Embryonic facial prominence (tissue), 1 donor: ENCODE results near the gene AHNAK.

Source experiments
- DNase-seq: peaks from one replicate; pipeline ENCODE4 v3.0.0-alpha.2; 2016; ENCODE audit errors: extremely low spot score

AHNAK gene

GRCh38 chr11:62409831-62410230, 136.8 kb downstream of the AHNAK start:
- DNase-seq, result no peak

- DNase-seq, result no peak
Measured at GRCh38 chr11:62406034-62406433, 140.6 kb downstream of the AHNAK start.

GRCh38 chr11:62404901-62405300, 141.7 kb downstream of the AHNAK start:
- no peak for DNase-seq

- DNase-seq, result no peak
Measured at GRCh38 chr11:62404435-62404834, 142.2 kb downstream of the AHNAK start.

GRCh38 chr11:62402960-62403730, 143.5 kb downstream of the AHNAK start:
- DNase-seq, result no peak

GRCh38 chr11:62402226-62402959, 144.2 kb downstream of the AHNAK start:
- DNase-seq, result no peak

- DNase-seq, result no peak
Measured at GRCh38 chr11:62401811-62402210, 144.8 kb downstream of the AHNAK start.

GRCh38 chr11:62401356-62401755, 145.2 kb downstream of the AHNAK start:
- DNase-seq, result no peak

GRCh38 chr11:62400760-62401159, 145.8 kb downstream of the AHNAK start:
- peak; percentile 43 for DNase-seq

- no peak for DNase-seq
Measured at GRCh38 chr11:62400281-62400680, 146.3 kb downstream of the AHNAK start.

GRCh38 chr11:62399878-62400266, 146.7 kb downstream of the AHNAK start:
- DNase-seq, result peak; percentile 49

GRCh38 chr11:62399172-62399877, 147.3 kb downstream of the AHNAK start:
- DNase-seq, result no peak

GRCh38 chr11:62398011-62398994, 148.3 kb downstream of the AHNAK start:
- no peak for DNase-seq

GRCh38 chr11:62395885-62396551, 150.6 kb downstream of the AHNAK start:
- no peak for DNase-seq

- peak; percentile 77 for DNase-seq
Measured at GRCh38 chr11:62394825-62395538, 151.6 kb downstream of the AHNAK start.

GRCh38 chr11:62393735-62394134, 152.9 kb downstream of the AHNAK start:
- no peak for DNase-seq

GRCh38 chr11:62393061-62393611, 153.5 kb downstream of the AHNAK start:
- DNase-seq, result no peak

- DNase-seq, result no peak
Measured at GRCh38 chr11:62392506-62392905, 154.1 kb downstream of the AHNAK start.

GRCh38 chr11:62391642-62392425, 154.8 kb downstream of the AHNAK start:
- DNase-seq, result no peak
